HCT116 (cell line): ENCODE results near the gene JAG1. TPM values are rescaled to one million over a fixed set of nuclear protein-coding genes. Genes with fewer than 3 reads are reported as not detected.

Experiments
- ATAC-seq: fragments of 200-7000 bp; cut with Tn5 transposase; 2 replicates; pipeline ENCODE4 v1.9.1; 2020; ENCODE audit warnings: mild to moderate bottlenecking, moderate library complexity
- BruUV-seq: library from RNA; stranded (reverse); fragments of 400-500 nt; replicated peaks from 2 replicates; lab custom pipeline; 2021; lab: Mats Ljungman, UMichigan
- CTCF ChIA-PET: fragments of 300-600 bp; sonication (Branson Sonifier 250); formaldehyde crosslinking; loops from one replicate; lab custom pipeline; 2021; ENCODE audit warnings: antibody characterized with exemption; lab: Charles Lee
- POLR2A ChIA-PET: fragments of 300-600, 350-600 bp; sonication (Branson Sonifier 250); formaldehyde crosslinking; loops from one replicate; lab custom pipeline; 2021; ENCODE audit warnings: antibody characterized with exemption; lab: Charles Lee
- RAD21 ChIA-PET, 2 experiments: fragments of 300-600 bp; sonication (Branson Sonifier 250); formaldehyde crosslinking; loops; one replicate each; lab custom pipeline; 2023; ENCODE audit warnings: low total read pairs in 2 of 2; ENCODE audit not compliant: uncharacterized antibody in 2 of 2, unreplicated experiment in 2 of 2, low non-redundant PET in 1 of 2; lab: Charles Lee
- DNase-seq: peaks from one replicate; pipeline ENCODE4 v3.0.0-alpha.2; 2010; ENCODE audit warnings: low read depth, low spot score
- H2AFZ ChIP-seq: fragments of 200-600 bp; shearing (Covaris generic), sonication (generic); 2 replicates; pipeline ENCODE4 v1.6.1; 2017; ENCODE audit warnings: low read depth, mixed run types, mixed read lengths, antibody characterized with exemption, low read length; ENCODE audit not compliant: poor library complexity, severe bottlenecking
- H3K27ac ChIP-seq: 2 replicates; pipeline ENCODE4 v1.5.1; 2012; ENCODE audit warnings: low read depth, low read length
- H3K27me3 ChIP-seq: fragments of 200-600 bp; sonication (generic); 2 replicates; pipeline ENCODE4 v1.6.1; 2016; ENCODE audit warnings: mixed run types, low read length, mixed read lengths; ENCODE audit not compliant: insufficient read depth
- H3K36me3 ChIP-seq, 2 experiments: fragments of 200-500 bp in 1 of 2; fragments of 200-600 bp in 1 of 2; sonication (Bioruptor generic) in 1 of 2; sonication (generic) in 1 of 2; 2 replicates each; pipeline versions ENCODE4 v1.5.1 to v1.6.1; 2014 to 2016; ENCODE audit warnings: low read length in 2 of 2, inconsistent platforms in 1 of 2, mixed read lengths in 1 of 2, mixed run types in 1 of 2; ENCODE audit not compliant: insufficient read depth in 2 of 2, control insufficient read depth in 1 of 2
- H3K4me1 ChIP-seq, 2 experiments: fragments of 200-600 bp in 1 of 2; sonication (generic) in 1 of 2; 2 replicates each; pipeline versions ENCODE4 v1.5.1 to v1.6.1; 2012 to 2017; ENCODE audit warnings: low read length in 2 of 2, inconsistent platforms in 1 of 2, mild to moderate bottlenecking in 1 of 2, mixed read lengths in 1 of 2, mixed run types in 1 of 2, moderate library complexity in 1 of 2; ENCODE audit not compliant: insufficient read depth in 2 of 2, control insufficient read depth in 1 of 2
- H3K4me2 ChIP-seq: fragments of 200-600 bp; sonication (generic); 2 replicates; pipeline ENCODE4 v1.6.1; 2017; ENCODE audit warnings: mixed run types, low read length, mixed read lengths
- H3K4me3 ChIP-seq, 2 experiments: fragments of 200-600 bp in 1 of 2; sonication (generic) in 1 of 2; replicated peaks in 1 of 2; 2 replicates each; pipeline ENCODE4 v1.5.1; 2011 to 2016; ENCODE audit warnings: low read length in 2 of 2, control low read depth in 1 of 2, low read depth in 1 of 2, mild to moderate bottlenecking in 1 of 2, mixed read lengths in 1 of 2, mixed run types in 1 of 2
- H3K79me2 ChIP-seq: fragments of 200-600 bp; sonication (generic); 2 replicates; pipeline ENCODE4 v1.6.1; 2017; ENCODE audit warnings: mild to moderate bottlenecking, mixed run types, low read length, moderate library complexity, mixed read lengths; ENCODE audit not compliant: insufficient read depth
- H3K9ac ChIP-seq: fragments of 200-600 bp; sonication (generic); 2 replicates; pipeline ENCODE4 v1.6.1; 2016; ENCODE audit warnings: low read length, mixed read lengths
- H3K9me2 ChIP-seq: fragments of 200-600 bp; sonication (generic), shearing (Covaris generic); 2 replicates; pipeline ENCODE4 v1.6.1; 2017; ENCODE audit warnings: mixed run types, mild to moderate bottlenecking, moderate library complexity; ENCODE audit not compliant: insufficient read depth
- H3K9me3 ChIP-seq, 2 experiments: fragments of 200-500 bp in 1 of 2; fragments of 200-600 bp in 1 of 2; sonication (Bioruptor generic) in 1 of 2; sonication (generic) in 1 of 2; 2 replicates each; pipeline ENCODE4 v1.6.1; 2014 to 2017; ENCODE audit warnings: low read length in 2 of 2, mixed read lengths in 2 of 2, inconsistent platforms in 1 of 2, low read depth in 1 of 2, mild to moderate bottlenecking in 1 of 2, mixed run types in 1 of 2, moderate library complexity in 1 of 2; ENCODE audit not compliant: control insufficient read depth in 1 of 2, insufficient read depth in 1 of 2
- H4K20me1 ChIP-seq: fragments of 200-600 bp; sonication (generic), shearing (Covaris generic); 2 replicates; pipeline ENCODE4 v1.6.1; 2017; ENCODE audit warnings: mixed run types, mild to moderate bottlenecking, moderate library complexity; ENCODE audit not compliant: insufficient read depth
- CBX3 ChIP-seq: IDR thresholded peaks from 2 replicates; pipeline ENCODE4 v1.6.1; 2012; ENCODE audit warnings: low read depth
- EGR1 ChIP-seq: IDR thresholded peaks from 2 replicates; pipeline ENCODE4 v1.6.1; 2012; ENCODE audit warnings: low read depth
- ELF1 ChIP-seq: IDR thresholded peaks from 2 replicates; pipeline ENCODE4 v1.6.1; 2012; ENCODE audit warnings: low read depth, borderline replicate concordance
- POLR2A ChIP-seq: IDR thresholded peaks from 2 replicates; pipeline ENCODE4 v1.7.0; 2011; ENCODE audit warnings: borderline replicate concordance; ENCODE audit not compliant: insufficient read depth, insufficient read length; ENCODE audit errors: extremely low read depth
- SIN3A ChIP-seq: IDR thresholded peaks from 2 replicates; pipeline ENCODE4 v1.6.1; 2012; ENCODE audit warnings: low read depth
- SP1 ChIP-seq: IDR thresholded peaks from 2 replicates; pipeline ENCODE4 v1.6.1; 2012; ENCODE audit warnings: low read depth
- TCF7L2 ChIP-seq: IDR thresholded peaks from 2 replicates; pipeline ENCODE4 v1.7.0; 2011; ENCODE audit warnings: borderline replicate concordance, inconsistent platforms; ENCODE audit not compliant: insufficient read depth, insufficient read length; ENCODE audit errors: extremely low read depth
- ZNF274 ChIP-seq: fragments of 200-500 bp; sonication (Bioruptor generic); IDR thresholded peaks from 2 replicates; pipeline ENCODE4 v1.6.1; 2014; ENCODE audit warnings: mild to moderate bottlenecking, low read depth, low read length, inconsistent platforms
- intact Hi-C: fragments of 100-400 bp; cut with micrococcal nuclease; formaldehyde crosslinking; loops from 2 replicates; pipeline ENCODE4 v1.10.0; 2022
- total RNA-seq: library from RNA; stranded (reverse); gene quantifications from one replicate; pipeline ENCODE4 v1.2.1, GENCODE V29; 2021; ENCODE audit not compliant: unreplicated experiment
- TF ChIP-seq, protein P1 (sequence below): IDR thresholded peaks from 2 replicates; pipeline ENCODE4 v1.6.1; 2012
- TF ChIP-seq, protein P2 (sequence below): IDR thresholded peaks from 2 replicates; pipeline ENCODE4 v1.6.1; 2012; ENCODE audit warnings: low read depth

Gene JAG1
- total RNA-seq, 1 experiment from 2014 or later: 31.9 TPM

- Histone ChIP-seq H4K20me1 (no peaks in the 10 kb centered on the region), H3K4me3 (no peak overlapping the region), H3K27me3 (no peaks in the 10 kb centered on the region), H3K9ac (no peak overlapping the region), H3K27ac (no peak overlapping the region), H3K36me3 (peaks cover 19 to 89% of the 10 kb centered on the region in 2 experiments; a peak in 3 of 4 replicates), H3K4me2 (no peak overlapping the region), H3K79me2 (no peaks in the 10 kb centered on the region), H2AFZ (no peak overlapping the region), H3K9me3 (no peaks in the 10 kb centered on the region), H3K9me2 (no peaks in the 10 kb centered on the region), H3K4me1 (no peaks in the 10 kb centered on the region)
- DNase-seq (no peak), ATAC-seq (no peak)
- TF ChIP-seq SP1 (no peak), CBX3 (no peak), SIN3A (no peak), TCF7L2 (no peak), ZNF274 (no peak), EGR1 (no peak), ELF1 (no peak), POLR2A (no peak)
- TF ChIP-seq, protein P1, sequence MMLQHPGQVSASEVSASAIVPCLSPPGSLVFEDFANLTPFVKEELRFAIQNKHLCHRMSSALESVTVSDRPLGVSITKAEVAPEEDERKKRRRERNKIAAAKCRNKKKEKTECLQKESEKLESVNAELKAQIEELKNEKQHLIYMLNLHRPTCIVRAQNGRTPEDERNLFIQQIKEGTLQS: no peak
- TF ChIP-seq, protein P2, sequence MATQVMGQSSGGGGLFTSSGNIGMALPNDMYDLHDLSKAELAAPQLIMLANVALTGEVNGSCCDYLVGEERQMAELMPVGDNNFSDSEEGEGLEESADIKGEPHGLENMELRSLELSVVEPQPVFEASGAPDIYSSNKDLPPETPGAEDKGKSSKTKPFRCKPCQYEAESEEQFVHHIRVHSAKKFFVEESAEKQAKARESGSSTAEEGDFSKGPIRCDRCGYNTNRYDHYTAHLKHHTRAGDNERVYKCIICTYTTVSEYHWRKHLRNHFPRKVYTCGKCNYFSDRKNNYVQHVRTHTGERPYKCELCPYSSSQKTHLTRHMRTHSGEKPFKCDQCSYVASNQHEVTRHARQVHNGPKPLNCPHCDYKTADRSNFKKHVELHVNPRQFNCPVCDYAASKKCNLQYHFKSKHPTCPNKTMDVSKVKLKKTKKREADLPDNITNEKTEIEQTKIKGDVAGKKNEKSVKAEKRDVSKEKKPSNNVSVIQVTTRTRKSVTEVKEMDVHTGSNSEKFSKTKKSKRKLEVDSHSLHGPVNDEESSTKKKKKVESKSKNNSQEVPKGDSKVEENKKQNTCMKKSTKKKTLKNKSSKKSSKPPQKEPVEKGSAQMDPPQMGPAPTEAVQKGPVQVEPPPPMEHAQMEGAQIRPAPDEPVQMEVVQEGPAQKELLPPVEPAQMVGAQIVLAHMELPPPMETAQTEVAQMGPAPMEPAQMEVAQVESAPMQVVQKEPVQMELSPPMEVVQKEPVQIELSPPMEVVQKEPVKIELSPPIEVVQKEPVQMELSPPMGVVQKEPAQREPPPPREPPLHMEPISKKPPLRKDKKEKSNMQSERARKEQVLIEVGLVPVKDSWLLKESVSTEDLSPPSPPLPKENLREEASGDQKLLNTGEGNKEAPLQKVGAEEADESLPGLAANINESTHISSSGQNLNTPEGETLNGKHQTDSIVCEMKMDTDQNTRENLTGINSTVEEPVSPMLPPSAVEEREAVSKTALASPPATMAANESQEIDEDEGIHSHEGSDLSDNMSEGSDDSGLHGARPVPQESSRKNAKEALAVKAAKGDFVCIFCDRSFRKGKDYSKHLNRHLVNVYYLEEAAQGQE: no peak
- ChIA-PET RAD21 (no interaction called here), CTCF (no interaction called here), POLR2A (no interaction called here)
- BruUV-seq: no TSS peak
- intact Hi-C loops: no loop called here
Measured at GRCh38 chr20:10652660-10653261, 21.0 kb downstream of the JAG1 start.
